ENCODE results near the gene HPS4. TPM values are rescaled to one million over a fixed set of nuclear protein-coding genes. Genes with fewer than 3 reads are reported as not detected.

HPS4 gene
- total RNA-seq, 1 donor from 2014 or later = 18.0 TPM

DNA sequence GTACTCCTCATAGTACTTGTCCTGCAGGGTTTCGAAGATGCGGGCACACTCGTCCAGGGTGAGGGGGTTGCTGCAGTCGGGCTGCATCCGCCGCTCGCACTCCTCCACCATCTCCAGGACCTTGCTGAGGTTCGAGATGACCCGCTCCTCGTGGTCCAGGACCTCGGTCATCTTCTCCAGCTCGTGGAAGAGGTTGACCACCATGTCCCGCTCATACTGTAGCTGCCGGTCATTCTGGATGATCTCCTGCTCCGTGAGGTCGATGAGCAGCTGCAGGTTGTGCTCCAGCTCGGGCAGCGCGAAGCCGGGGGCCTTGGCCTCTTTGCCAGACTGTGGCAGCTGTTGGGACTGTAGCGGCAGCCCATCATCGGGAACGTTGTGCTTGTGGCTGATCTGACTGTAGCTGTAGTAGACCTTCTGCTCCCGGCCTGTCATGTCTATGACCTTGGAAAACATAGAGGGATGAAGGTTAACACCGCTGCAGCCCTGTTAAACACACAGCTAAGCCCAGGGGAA is 15.7 kb upstream of the HPS4 start:
- no peak for DNase-seq (ENCODE audit: low read depth, low spot score)

DNA sequence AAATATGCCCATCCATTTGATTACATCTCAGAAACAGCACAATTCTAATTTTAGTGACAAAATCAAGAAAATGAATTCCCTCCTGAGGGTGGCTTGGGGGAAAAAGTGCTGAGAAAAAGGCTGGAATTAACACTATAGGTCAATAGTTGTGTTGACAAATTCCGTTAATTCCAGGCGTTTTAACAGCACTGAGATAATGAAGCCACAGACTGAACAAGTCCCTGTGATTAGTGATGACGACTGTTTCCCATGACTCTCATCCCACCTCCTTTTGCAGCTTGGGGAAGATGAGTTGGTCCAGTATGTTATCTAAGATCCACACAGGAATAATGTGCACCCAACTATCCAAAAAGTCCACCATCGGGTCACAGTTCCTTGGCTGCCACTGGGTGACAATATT is 12.9 kb upstream of the HPS4 start:
- no peak for DNase-seq (ENCODE audit: low read depth, low spot score)

DNA sequence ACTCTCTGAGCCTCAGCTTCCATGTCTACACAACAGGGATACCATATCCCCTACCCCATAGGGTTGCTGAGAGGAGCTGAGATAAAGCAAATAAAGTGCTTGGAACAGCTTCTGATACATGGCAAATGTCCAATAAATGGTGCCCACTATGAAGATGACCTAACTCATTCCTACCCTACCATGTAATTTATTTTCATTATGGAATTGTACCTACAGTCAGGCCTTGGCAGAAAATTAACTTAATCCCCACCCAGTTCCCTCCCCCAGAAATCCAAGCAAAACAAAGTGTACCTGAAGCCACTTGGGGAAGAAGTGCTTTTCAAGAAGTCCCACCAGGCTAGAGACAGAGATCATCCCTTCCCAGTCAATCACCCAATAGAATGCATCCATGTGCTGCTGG is 10.9 kb upstream of the HPS4 start:
- no peak for DNase-seq (ENCODE audit: low read depth, low spot score)

DNA sequence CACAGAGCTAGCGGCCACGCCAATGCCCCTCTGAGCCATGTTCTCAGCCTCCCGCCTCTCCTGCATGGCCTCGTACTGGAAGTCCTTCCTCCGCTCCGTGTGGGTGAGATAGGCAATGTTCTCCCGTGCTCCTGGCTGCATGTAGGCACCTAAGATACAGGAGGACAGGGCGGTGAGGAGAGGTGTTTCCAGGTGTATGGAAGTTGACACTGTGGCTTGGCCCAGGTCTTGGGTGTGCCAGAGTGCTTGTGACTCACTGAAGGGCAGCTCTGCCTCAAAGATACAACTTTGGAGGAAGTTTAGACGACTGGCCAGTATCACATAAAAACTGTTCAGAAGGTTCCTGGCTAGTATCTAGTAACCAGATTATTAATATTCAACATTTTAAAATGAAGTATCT is 8.6 kb upstream of the HPS4 start:
- DNase-seq (ENCODE audit: low read depth, low spot score) = no peak

DNA sequence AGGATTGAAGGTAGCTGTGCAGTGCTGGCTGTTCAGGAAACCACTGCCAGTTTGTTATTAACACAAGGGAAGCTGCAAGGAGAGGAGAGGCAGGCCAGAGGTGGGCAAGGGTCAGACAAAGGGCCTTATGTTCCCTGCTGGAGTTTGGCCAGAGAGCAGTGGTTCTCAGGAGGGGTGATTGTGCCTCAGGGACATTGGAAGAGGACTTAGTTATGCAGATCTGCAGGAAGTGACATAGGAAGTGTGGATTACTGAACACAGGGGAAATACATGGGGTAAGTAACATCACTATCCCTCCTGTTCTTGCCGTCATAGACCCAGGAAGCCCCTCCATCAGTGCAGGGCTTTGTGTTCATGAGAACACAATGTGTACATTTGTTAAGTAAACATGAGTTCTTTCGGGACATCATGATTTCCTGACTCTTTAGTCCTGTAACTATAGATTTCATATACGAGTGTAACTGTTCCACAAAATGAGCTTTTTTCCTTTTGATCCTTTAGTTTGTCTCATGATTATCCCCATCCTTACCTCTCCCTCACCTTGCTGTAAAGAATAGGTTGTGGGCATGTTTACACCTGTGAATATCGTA is 6.0 kb upstream of the HPS4 start:
- no peak for DNase-seq (ENCODE audit: low read depth, low spot score)

DNA sequence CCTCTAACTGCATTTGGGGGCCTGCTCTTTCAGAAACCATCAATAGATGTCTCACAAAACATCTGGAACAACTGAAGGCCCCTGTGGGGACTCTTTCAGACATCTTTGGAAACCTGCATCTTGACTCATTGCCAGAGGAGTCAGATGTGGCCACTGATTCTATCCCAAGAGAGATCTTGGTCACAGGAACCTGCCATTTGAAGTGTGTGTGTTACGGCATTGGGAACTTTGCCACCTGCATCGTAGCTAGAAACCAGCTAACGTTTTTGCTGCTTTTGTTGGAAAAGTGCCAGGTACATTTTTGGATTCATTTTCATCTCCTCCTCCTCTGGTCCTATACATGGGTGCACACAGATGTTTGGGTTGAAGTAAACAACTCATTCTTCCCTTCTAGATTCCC is 4.4 kb upstream of the HPS4 start:
- no peak for DNase-seq (ENCODE audit: low read depth, low spot score)

DNA sequence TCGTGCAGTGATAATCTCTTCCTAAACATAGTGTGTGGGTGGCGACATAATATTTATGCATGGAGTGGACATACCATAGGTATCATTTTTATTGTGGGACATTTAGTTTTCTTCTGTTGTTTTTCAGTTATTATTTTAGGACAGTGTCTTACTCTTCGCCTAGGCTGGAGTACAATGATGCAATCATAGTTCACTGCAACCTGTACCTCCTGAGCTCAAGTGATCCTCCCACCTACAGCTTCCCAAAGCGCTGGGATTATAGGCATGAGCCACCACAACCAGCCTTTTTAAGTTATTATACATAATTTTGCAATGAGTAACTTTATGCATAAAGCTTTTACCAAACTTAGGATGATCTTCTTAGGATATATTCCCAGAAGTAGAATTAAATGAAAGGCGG is 2.8 kb upstream of the HPS4 start:
- no peak for DNase-seq (ENCODE audit: low read depth, low spot score)

DNA sequence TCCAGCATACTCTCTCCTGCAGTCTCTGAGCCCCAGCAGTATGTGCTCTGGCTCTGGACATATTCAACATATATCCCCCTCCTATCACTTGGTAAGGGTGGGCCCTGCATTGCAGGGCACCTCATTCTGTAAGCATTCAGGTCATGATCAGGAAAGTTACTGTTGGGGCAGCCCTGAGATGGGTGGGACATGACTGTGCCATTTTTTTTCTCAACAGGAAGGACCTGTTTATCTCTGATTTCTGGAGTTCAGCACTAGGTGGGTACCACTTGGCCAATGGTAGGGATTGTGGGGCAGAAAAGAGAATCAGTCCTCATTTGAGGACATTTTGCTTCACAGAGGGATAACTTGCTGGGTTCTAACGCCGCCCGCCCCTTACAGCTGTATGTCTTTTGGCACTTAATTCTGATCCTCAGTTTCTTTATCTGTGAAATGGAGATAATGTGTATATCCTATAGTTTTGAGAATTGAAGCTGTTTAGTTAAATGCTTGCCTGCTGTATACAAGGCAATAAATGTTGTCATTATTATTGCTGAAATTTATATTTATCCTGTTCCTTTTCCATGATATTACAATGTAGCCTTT is 2.3 kb upstream of the HPS4 start:
- no peak for DNase-seq (ENCODE audit: low read depth, low spot score)

DNA sequence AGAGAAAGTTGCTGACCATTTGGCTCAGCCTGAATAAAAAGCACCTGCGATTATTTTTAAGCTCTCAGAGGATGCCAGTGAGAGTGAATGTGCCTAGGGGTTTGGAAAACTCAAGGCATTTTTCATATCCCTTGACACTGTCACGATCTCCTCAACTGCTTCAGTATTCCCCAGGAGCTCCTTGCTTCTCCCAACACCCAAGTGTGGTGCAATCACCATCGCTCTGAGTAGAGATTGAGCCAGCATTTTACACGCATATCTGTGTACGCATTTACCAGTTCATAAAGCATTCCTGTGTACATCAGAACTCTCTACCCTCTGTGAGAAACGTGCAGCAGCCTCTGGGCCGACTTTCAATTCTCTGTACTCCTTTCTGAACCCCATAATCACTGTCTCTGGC is 1.4 kb upstream of the HPS4 start:
- DNase-seq (ENCODE audit: low read depth, low spot score) = no peak

DNA sequence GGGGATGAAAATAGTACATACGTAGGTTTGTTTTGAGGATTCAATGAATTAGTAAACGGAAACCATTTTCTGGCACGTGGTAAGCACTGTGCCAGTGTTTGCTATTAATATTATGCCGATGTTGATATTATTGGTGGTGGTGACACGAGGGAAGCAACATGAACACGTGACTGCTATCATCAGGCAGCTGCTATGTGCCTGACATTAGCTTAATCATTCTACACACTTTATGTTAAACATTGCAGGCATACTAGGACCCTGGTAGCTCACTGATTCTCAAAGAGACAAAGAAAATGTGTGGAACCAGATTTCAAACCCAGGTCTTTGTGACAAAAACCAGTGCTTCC is 750 bp upstream of the HPS4 start:
- no peak for DNase-seq (ENCODE audit: low read depth, low spot score)

DNA sequence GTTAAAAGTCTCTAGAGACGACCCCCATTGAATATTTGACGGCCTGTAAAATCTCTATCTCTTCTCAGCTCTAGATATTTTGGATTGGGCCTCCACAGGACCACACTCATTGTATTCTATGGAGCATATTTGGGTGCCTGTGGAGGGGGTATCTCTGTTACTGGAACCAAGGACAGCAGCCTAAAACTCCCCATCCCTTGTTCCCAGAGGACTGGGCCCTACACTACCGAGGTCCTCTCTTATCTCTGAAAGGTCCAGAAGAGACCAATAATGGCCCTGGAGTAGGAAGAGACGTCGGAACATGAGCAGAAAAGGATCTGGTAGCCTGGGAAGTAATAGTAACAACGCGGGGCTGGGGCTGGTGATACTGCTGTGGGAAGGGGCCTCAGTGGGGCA is 542 bp downstream of the HPS4 start:
- no peak for DNase-seq (ENCODE audit: low read depth, low spot score)

DNA sequence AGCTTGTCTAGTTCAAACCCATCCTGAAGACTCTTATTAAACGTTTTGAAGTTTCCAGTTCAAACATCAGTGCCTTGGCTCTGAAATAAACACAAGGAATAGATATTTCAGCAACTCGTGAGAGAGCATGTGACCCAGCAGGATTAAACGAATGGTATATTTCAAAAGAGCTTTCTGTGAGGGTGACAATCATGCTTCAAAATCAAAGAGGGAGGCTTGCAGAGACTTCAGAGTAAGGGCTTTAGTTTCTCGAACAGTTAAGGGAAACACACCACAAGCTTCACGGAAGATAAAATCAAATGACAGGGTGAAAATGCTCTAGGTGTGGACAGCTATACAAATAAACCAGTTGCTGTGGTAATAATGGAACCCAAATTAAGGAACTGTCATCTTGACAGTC is 1.4 kb downstream of the HPS4 start:
- no peak for DNase-seq (ENCODE audit: low read depth, low spot score)

DNA sequence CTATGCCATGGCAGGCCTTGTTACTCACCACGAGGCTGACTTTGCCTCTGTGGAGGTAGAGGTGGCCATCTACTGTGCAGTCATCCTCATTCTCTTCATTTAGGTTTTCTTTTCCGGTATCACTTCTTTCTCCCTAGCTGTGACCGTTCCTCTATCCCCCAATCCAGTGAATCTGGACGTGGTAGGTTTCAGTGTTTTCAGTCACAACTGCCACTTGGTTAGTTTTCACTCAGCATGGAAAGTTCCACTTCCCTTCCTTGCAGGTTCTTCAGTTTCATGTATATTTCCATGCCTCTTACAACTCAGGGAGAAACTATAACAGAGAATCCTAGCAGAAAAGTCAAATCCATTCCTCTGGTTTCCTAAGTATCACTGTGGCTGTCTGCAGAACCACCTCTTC is 1.9 kb downstream of the HPS4 start:
- no peak for DNase-seq (ENCODE audit: low read depth, low spot score)

DNA sequence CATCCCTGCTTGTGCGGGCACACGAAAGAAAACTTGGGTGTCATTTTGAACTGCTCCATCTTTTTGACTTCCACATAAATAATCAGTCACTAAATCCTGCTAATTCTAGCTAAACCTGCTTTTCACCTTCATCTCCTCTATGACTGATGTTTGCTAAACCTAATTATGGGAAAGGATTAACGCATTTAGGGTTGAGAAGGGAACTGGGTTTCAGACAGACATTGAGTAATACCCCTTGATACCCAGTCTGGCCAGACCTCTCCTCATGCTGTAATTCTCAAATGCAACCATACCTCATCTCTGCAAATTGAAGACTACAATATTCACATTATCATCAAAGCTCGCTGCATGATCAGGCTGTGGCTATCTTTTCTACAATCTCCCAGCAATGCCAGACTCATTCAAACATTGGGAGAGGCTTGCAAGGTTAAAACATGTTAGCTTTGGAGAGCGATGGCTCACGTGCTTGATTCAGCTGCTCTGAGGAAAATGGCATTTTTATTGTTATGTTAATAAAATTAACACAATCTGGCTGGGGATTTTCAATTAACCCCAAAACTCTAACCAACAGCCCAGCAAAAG is 2.4 kb downstream of the HPS4 start:
- DNase-seq (ENCODE audit: low read depth, low spot score) = no peak

DNA sequence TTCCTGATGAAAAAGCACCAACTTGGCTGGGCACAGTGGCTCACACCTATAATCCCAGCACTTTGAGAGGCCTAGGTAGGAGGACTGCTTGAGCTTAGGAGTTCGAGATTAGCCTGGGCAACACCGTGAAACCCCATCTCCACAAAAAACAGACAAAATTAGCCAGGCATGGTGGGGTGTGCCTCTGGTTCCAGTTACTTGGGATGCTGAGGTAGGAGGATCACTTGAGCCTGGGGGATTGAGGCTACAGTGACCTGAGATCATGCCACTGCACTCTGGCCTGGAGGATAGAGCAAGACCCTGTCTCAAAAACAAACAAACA is 3.0 kb downstream of the HPS4 start:
- DNase-seq (ENCODE audit: low read depth, low spot score) = no peak

DNA sequence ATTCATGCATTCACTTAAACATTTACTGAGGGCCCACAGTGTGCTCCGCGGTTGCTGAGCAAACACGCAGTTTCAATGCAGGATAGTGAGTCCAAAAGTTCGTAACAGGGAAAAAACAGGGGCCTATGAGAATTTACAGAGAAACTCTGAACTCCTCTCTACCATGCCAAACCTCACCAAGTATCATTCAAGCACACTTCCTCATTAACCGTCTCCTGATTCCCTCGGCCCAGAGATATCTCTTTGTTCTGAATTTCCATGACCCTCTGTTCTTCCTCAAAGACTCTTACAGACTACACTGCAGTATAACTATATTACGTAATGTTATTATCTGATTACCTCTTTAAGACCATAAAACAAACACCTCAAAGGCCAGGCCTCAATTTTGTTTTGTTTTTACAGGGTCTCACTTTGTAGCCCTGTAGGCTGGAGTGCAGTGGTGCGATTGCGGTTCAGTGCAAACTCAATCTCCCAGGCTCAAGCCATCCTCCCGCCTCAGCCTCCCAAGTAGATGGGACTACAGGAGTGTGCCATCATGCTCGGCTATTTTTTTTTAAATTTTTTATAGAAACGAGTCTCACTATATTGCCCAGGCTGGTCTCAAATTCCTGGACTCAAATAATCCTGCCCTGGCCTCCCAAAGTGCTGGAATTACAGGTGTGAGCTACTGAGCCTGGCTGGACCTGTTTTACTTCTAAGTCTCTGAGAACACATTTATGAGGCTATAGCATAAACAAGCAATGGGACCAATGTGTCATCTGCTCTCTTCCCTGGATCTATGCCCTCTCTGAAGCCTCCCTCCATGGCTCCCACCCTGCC is 3.6 kb downstream of the HPS4 start:
- DNase-seq (ENCODE audit: low read depth, low spot score) = no peak

DNA sequence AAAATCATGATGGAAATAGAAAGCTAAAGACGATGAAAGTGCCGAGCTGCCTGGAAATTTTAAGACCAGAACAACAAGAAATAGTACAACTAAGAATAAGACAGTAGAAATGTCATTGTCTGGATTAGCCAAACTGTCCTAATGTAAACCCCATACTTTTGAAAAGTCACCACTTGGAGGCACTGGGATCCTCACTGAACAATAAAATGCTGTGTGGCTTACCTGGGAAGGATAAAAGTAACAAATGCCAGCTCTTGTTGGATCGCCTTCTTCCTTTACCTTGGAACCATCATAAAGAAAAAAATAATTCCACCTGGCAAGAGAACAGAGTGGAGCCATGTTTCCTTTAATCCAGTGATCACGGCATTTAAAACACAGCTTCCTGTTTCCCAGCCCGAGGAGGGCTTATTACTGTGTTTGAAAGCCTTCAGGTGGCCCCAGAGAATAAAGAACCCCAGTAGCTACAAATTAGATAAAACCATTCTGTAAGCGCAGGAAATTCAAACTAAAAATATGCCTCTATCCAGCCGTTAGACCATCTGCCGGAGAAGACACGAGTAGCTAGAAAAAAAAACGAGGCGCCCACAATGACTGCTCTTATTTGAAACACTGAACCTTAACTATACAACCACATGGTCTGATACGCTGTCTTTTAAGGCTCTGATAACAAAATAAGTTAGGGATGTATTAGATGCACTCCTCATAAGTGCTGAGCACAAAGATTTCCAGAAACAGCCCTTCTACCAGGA is 4.4 kb downstream of the HPS4 start:
- no peak for DNase-seq (ENCODE audit: low read depth, low spot score)

DNA sequence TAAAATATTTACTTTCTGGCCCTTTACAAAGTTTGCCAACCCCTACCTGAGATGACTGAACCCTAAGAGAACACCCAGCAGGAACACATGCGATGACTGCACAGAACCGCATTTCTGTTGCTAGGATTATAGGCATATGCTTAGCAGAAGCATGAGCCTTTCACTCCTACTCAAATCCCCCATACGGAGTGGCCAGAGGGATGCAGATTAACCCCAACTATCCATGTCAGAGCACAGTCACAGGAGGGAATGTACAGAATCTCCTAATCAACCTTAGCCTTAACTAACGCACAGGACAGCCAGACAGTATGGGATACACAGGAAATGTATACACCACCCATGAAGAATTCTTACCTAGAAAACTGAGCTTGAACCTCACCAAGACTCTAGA is 6.2 kb downstream of the HPS4 start:
- DNase-seq (ENCODE audit: low read depth, low spot score) = no peak

DNA sequence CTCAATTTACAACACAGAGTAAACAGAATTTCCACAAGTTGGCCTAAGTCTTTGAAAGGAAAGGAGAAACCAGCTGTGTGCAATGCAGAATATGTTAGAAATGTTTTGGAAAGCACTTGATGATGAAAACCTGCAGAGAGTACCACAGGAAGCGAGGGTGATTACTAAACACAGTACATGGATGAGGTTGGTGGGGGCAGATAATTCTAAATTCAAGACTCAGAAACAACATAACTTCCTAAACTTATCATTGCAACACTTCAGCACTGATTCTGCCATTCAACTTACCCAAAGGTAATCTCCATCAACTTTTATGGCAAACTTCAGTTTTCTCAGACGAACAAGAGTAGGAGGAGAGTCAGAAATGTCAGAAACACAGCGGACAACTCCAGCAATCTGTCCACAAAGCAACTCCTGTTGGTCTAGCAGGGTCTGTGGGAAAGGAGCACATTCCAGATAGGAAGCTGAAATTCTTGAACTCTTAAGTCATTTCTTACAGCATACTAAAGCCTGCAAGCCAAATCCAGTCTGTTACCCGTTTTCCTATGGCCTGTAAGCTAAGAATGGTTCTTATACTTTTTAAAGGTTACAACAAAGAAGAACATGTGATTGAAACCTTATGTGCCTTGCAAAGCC is 6.8 kb downstream of the HPS4 start:
- no peak for DNase-seq (ENCODE audit: low read depth, low spot score)

DNA sequence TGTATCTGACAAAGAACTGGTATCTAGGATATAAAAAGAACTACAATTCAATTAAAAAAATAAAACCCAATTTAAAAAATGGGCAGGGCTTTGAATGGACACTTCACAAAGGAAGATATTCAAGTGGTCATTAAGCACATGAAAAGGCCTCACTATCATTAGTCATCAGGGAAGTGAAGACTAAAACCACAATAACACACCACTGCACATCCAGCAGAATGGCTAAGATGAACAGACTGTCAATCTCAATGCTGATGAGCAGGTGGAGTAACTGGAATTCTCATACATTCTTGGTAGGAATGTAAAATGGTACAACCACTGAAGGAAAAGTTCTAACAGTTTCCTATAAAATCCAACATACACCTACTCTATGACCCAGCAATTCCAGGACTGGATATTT is 8.9 kb downstream of the HPS4 start:
- DNase-seq (ENCODE audit: low read depth, low spot score) = no peak

DNA sequence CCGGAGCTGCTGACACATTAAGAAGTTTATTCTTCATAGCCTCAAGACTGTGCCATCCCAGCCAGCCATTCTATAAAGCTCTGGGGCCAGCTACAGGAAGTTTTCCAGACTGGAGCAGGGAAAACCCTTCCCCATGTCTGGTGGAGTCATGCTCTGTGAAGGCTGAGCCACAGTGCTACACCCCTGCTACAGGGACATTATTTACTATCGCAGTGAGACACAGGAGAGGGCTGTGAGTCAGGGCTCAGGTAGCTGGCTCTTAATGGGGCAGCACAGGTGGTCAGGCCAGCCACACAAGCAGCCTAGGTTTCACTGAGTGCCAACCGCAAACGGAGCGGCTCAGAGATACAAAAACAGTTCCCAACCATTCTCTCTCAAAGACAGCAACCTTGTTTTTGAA is 12.1 kb downstream of the HPS4 start:
- DNase-seq (ENCODE audit: low read depth, low spot score) = peak; percentile 62

DNA sequence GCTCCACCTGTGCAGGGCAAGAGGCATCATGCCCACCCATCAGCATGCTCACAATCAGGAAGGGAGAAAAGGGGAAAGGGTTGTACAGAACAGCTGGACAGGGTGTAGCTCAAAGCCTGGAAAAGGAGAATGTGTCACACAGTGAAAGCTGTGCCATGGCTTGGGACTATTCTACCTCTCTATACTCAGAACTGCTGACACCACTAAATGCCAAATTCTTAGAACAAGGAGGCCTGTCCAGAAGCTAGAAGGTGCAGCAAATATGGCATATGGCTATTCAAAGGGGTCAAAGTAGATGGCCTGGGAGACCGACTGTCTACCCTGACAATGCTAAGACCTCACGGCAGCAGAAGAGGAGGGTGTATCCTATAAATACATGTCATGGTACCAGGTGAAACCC is 12.8 kb downstream of the HPS4 start:
- DNase-seq (ENCODE audit: low read depth, low spot score) = no peak

Measured in pulmonary artery endothelial cell (primary cell).